ENCODE data around the gene ESF1.
"Not testable (repeated sequence)": the region's sequence is repeated elsewhere in the genome, so short reads cannot be mapped to it uniquely, and the experiment has no call there.

The ESF1 gene

GRCh38 chr20:13788167-13788834 lies 3.6 kb upstream of the ESF1 start:
- DNase-seq (ENCODE audit: low read depth), result no peak

GRCh38 chr20:13786143-13786828 lies 1.6 kb upstream of the ESF1 start:
- no peak for DNase-seq (ENCODE audit: low read depth)

GRCh38 chr20:13784271-13784892 lies 337 bp downstream of the ESF1 start:
- DNase-seq (ENCODE audit: low read depth), result no peak

- DNase-seq (ENCODE audit: low read depth), result no peak
Measured at GRCh38 chr20:13783528-13783927, 1.2 kb downstream of the ESF1 start.

- no peak for DNase-seq (ENCODE audit: low read depth)
Measured at GRCh38 chr20:13778827-13779226, 5.9 kb downstream of the ESF1 start.

- no peak for DNase-seq (ENCODE audit: low read depth)
Measured at GRCh38 chr20:13777171-13777601, 7.5 kb downstream of the ESF1 start.

GRCh38 chr20:13775867-13776266 lies 8.9 kb downstream of the ESF1 start:
- DNase-seq (ENCODE audit: low read depth), result no peak

GRCh38 chr20:13772529-13772928 lies 12.2 kb downstream of the ESF1 start:
- DNase-seq (ENCODE audit: low read depth), result no peak

- DNase-seq (ENCODE audit: low read depth), result no peak
Measured at GRCh38 chr20:13771853-13772453, 12.8 kb downstream of the ESF1 start.

- DNase-seq (ENCODE audit: low read depth), result no peak
Measured at GRCh38 chr20:13770141-13770540, 14.6 kb downstream of the ESF1 start.

GRCh38 chr20:13765868-13766416 lies 18.8 kb downstream of the ESF1 start:
- no peak for DNase-seq (ENCODE audit: low read depth)

- DNase-seq (ENCODE audit: low read depth), result no peak
Measured at GRCh38 chr20:13765299-13765698, 19.4 kb downstream of the ESF1 start.

- DNase-seq (ENCODE audit: low read depth), result not testable (repeated sequence)
Measured at GRCh38 chr20:13760451-13760946, 24.2 kb downstream of the ESF1 start.

GRCh38 chr20:13758884-13759283 lies 25.8 kb downstream of the ESF1 start:
- no peak for DNase-seq (ENCODE audit: low read depth)

GRCh38 chr20:13756551-13756950 lies 28.2 kb downstream of the ESF1 start:
- DNase-seq (ENCODE audit: low read depth), result no peak

- DNase-seq (ENCODE audit: low read depth), result no peak
Measured at GRCh38 chr20:13755809-13756208, 28.9 kb downstream of the ESF1 start.

- DNase-seq (ENCODE audit: low read depth), result no peak
Measured at GRCh38 chr20:13753436-13754036, 31.2 kb downstream of the ESF1 start.

GRCh38 chr20:13749811-13750210 lies 34.9 kb downstream of the ESF1 start:
- DNase-seq (ENCODE audit: low read depth), result no peak

- DNase-seq (ENCODE audit: low read depth), result no peak
Measured at GRCh38 chr20:13745784-13746183, 38.9 kb downstream of the ESF1 start.

GRCh38 chr20:13744352-13744751 lies 40.4 kb downstream of the ESF1 start:
- DNase-seq (ENCODE audit: low read depth), result no peak

- DNase-seq (ENCODE audit: low read depth), result no peak
Measured at GRCh38 chr20:13741879-13742278, 42.8 kb downstream of the ESF1 start.
